DND-41 (cell line): Measurements from ENCODE around the gene UBE3D.
A peak's percentile ranks its signal among the peaks of the same experiment; 100 is the strongest.

Experiments
- ATAC-seq: fragments of 200-7000 bp; cut with Tn5 transposase; 3 replicates; pipeline ENCODE4 v1.9.1; 2021; ENCODE audit warnings: low read depth; ENCODE audit not compliant: insufficient read depth
- DNase-seq: peaks from one replicate; pipeline ENCODE4 v3.0.0-alpha.2; 2020
- H2AFZ ChIP-seq: 2 replicates; pipeline ENCODE4 v1.6.0; 2012; ENCODE audit warnings: low read depth, low read length
- H3K27ac ChIP-seq: 2 replicates; pipeline ENCODE4 v1.5.1; 2012; ENCODE audit warnings: low read length, inconsistent platforms
- H3K27me3 ChIP-seq: fragments of 200-600 bp; sonication (generic); 2 replicates; pipeline ENCODE4 v1.6.0; 2012; ENCODE audit warnings: low read length, mild to moderate bottlenecking, inconsistent platforms; ENCODE audit not compliant: insufficient read depth, poor library complexity
- H3K36me3 ChIP-seq: 2 replicates; pipeline ENCODE4 v1.5.1; 2012; ENCODE audit warnings: low read length, inconsistent platforms; ENCODE audit not compliant: insufficient read depth
- H3K4me1 ChIP-seq: 2 replicates; pipeline ENCODE4 v1.5.1; 2012; ENCODE audit warnings: mild to moderate bottlenecking, low read length; ENCODE audit not compliant: insufficient read depth
- H3K4me2 ChIP-seq: 2 replicates; pipeline ENCODE4 v1.6.0; 2012; ENCODE audit warnings: mild to moderate bottlenecking, moderate library complexity, low read length, inconsistent platforms; ENCODE audit not compliant: insufficient read depth
- H3K4me3 ChIP-seq, 2 experiments: fragments of 200-600 bp in 1 of 2; shearing (Covaris generic) in 1 of 2; 2 replicates each; pipeline ENCODE4 v1.5.1; 2012 to 2016; ENCODE audit warnings: inconsistent platforms in 2 of 2, low read length in 2 of 2, mild to moderate bottlenecking in 2 of 2, low read depth in 1 of 2, moderate library complexity in 1 of 2
- H3K79me2 ChIP-seq: 2 replicates; pipeline ENCODE4 v1.6.0; 2012; ENCODE audit warnings: low read length, inconsistent platforms; ENCODE audit not compliant: insufficient read depth
- H3K9ac ChIP-seq: 2 replicates; pipeline ENCODE4 v1.6.0; 2012; ENCODE audit warnings: low read depth, mild to moderate bottlenecking, inconsistent platforms, low read length, moderate library complexity
- H3K9me3 ChIP-seq: 2 replicates; pipeline ENCODE4 v1.5.1; 2012; ENCODE audit warnings: low read length, moderate library complexity, mild to moderate bottlenecking, inconsistent platforms; ENCODE audit not compliant: insufficient read depth, severe bottlenecking
- H4K20me1 ChIP-seq: 2 replicates; pipeline ENCODE4 v1.6.0; 2012; ENCODE audit warnings: low read length; ENCODE audit not compliant: insufficient read depth
- EZH2 ChIP-seq: IDR thresholded peaks from 3 replicates; pipeline ENCODE4 v1.6.1; 2012; ENCODE audit warnings: borderline replicate concordance, low read depth, mild to moderate bottlenecking, moderate library complexity, low read length, inconsistent platforms; ENCODE audit not compliant: severe bottlenecking
- TF ChIP-seq, protein P1 (sequence below): IDR thresholded peaks from 2 replicates; pipeline ENCODE4 v1.5.1; 2012; ENCODE audit warnings: borderline replicate concordance, low read length, moderate library complexity, mild to moderate bottlenecking; ENCODE audit not compliant: poor library complexity, severe bottlenecking; ENCODE audit errors: extremely low read depth

Gene UBE3D

DNA sequence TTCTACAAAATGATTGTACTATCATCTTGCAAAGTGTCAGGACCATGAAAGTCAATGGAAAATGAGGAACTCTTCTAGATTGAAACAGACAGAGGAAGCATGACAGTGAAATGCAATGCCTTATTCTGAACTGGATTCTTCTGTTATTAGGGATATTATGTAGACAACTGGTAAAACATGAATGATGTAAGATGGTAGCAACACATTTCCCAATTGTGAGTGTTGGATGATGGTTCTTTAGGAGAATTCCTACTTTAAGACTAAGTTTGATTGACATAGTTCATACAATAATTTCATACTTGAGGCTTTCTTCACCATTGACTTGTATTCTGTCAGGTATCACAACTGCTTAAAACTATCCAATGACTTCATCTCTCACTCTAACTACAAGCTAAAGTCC, 4.5 kb downstream of the UBE3D start:
- no peak overlapping the region for H3K27ac ChIP-seq
- no peak overlapping the region for H2AFZ ChIP-seq
- H3K9me3 ChIP-seq: no peaks in the 10 kb centered on the region
- no peak for TF ChIP-seq EZH2
- TF ChIP-seq, protein P1, sequence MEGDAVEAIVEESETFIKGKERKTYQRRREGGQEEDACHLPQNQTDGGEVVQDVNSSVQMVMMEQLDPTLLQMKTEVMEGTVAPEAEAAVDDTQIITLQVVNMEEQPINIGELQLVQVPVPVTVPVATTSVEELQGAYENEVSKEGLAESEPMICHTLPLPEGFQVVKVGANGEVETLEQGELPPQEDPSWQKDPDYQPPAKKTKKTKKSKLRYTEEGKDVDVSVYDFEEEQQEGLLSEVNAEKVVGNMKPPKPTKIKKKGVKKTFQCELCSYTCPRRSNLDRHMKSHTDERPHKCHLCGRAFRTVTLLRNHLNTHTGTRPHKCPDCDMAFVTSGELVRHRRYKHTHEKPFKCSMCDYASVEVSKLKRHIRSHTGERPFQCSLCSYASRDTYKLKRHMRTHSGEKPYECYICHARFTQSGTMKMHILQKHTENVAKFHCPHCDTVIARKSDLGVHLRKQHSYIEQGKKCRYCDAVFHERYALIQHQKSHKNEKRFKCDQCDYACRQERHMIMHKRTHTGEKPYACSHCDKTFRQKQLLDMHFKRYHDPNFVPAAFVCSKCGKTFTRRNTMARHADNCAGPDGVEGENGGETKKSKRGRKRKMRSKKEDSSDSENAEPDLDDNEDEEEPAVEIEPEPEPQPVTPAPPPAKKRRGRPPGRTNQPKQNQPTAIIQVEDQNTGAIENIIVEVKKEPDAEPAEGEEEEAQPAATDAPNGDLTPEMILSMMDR: no peak
- H4K20me1 ChIP-seq: no peaks in the 10 kb centered on the region
- H3K79me2 ChIP-seq: peaks cover 25% of the 10 kb centered on the region
- H3K4me2 ChIP-seq: no peak overlapping the region
- no peaks in the 10 kb centered on the region for H3K27me3 ChIP-seq
- DNase-seq (no peak), ATAC-seq (no peak)
- peaks cover 14% of the 10 kb centered on the region; the same call in 1 of the 2 replicates for H3K36me3 ChIP-seq
- no peak overlapping the region for H3K4me3 ChIP-seq
- no peak overlapping the region for H3K9ac ChIP-seq
- H3K4me1 ChIP-seq: peaks cover 26% of the 10 kb centered on the region

DNA sequence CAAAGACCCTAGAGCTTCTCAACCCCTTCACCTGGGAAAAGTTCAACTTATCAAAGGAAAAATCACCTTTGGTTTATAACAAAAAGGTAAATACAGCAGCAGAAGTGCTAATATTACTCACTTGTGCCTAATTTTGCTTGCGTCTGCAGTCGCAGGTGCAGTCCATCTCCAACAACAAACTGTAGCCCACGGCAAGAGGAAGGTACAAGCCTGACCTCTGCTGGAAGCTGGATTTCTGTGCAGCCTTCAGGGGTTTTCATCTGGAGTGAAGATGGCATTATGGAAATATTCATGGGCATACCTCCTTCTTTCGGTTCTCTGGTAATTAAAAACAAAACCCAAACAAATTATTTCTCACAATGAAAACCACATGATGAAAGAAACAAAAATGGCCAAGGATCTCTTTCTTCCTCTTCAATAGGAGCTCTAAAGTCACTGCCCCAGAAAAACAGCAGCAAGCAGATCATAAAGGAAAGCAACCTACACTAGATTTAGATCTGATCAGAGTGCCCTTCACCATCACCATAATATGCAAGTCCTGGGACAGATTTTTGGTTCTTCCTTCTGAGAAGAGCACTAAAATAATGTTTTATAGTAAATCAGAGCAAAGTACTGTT, 7.8 kb downstream of the UBE3D start:
- H3K27ac ChIP-seq: no peak overlapping the region
- ATAC-seq (peak; percentile 88), DNase-seq (peak; percentile 52)
- H4K20me1 ChIP-seq: no peaks in the 10 kb centered on the region
- TF ChIP-seq EZH2: no peak
- TF ChIP-seq, protein P1: peak; percentile 86
- no peak overlapping the region for H3K4me3 ChIP-seq
- H3K9me3 ChIP-seq: no peaks in the 10 kb centered on the region
- no peaks in the 10 kb centered on the region for H3K27me3 ChIP-seq
- no peak overlapping the region for H2AFZ ChIP-seq
- peaks cover 6% of the 10 kb centered on the region; the same call in 1 of the 2 replicates for H3K79me2 ChIP-seq
- H3K4me2 ChIP-seq: no peak overlapping the region
- peaks cover under 1% of the 10 kb centered on the region; the same call in 1 of the 2 replicates for H3K4me1 ChIP-seq
- H3K36me3 ChIP-seq: peaks cover 22% of the 10 kb centered on the region
- no peak overlapping the region for H3K9ac ChIP-seq

DNA sequence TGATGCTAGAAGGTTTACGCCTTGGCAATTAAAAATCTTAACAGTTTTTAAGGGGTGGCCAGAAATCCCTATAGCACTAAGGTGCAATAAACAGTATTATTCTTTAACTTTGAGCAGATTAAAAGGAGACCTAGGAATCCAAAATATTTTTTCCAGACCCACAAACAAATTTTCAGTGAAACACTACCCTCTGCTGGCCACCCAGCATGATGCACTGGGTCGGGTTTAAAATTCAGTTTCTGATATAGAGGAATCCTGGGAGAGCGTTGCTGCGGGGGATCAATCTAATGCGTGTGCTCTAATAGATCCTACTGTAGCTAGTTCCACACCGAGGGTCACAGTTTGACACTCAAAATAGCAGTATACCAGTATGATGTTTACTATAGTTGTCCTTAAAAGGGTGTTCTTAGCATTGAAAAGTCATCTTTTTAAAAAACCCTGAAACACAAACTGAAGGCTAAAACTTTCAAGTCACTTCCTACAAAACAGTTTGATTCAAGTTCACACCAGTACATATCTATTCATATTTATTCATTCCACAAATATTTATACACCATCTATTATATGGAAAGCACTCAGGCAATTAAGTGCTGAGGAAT, 10.2 kb downstream of the UBE3D start:
- Histone ChIP-seq H4K20me1 (no peaks in the 10 kb centered on the region), H3K4me2 (no peak overlapping the region), H3K4me1 (no peaks in the 10 kb centered on the region), H3K9me3 (no peaks in the 10 kb centered on the region), H2AFZ (no peak overlapping the region), H3K9ac (no peak overlapping the region), H3K4me3 (no peak overlapping the region), H3K79me2 (peaks cover 3% of the 10 kb centered on the region; the same call in 1 of the 2 replicates), H3K27ac (no peak overlapping the region), H3K27me3 (no peaks in the 10 kb centered on the region), H3K36me3 (peaks cover 40% of the 10 kb centered on the region)
- TF ChIP-seq, protein P1: peak; percentile 89
- no peak for TF ChIP-seq EZH2
- DNase-seq (peak; percentile 50), ATAC-seq (peak; percentile 69)
